Right lobe of liver (tissue), 6 donors: ENCODE data around the gene GAL3ST3. TPM values are rescaled to one million over a fixed set of nuclear protein-coding genes. Genes with fewer than 3 reads are reported as not detected.
"Not testable (repeated sequence)": the region's sequence is repeated elsewhere in the genome, so short reads cannot be mapped to it uniquely, and the experiment has no call there.

Experiments
- ATAC-seq, 4 donors: fragments of 200-7000 bp; cut with Tn5 transposase; one replicate each; pipeline ENCODE4 v1.9.1; 2020; ENCODE audit warnings: mild to moderate bottlenecking in 4 of 4, moderate library complexity in 4 of 4
- DNase-seq, 3 donors: peaks; one replicate each; pipeline ENCODE4 v3.0.0-alpha.2; 2020
- H3K27ac ChIP-seq, 3 donors: fragments of 200-600 bp; one replicate each; pipeline ENCODE4 v1.8.0; 2022
- H3K27me3 ChIP-seq, 2 donors: fragments of 200-600 bp; one replicate each; pipeline ENCODE4 v1.8.0; 2022
- H3K36me3 ChIP-seq, 4 donors: fragments of 200-600 bp; sonication (generic) in 1 of 4; one replicate each; pipeline versions ENCODE4 v1.5.1 to v1.8.0; 2017 to 2022; ENCODE audit warnings: control low read depth in 1 of 4
- H3K4me1 ChIP-seq, 4 donors: fragments of 200-600 bp; sonication (generic) in 1 of 4; one replicate each; pipeline versions ENCODE4 v1.5.1 to v1.8.0; 2017 to 2022; ENCODE audit warnings: control low read depth in 1 of 4
- H3K4me3 ChIP-seq, 3 donors: fragments of 200-600 bp; one replicate each; pipeline ENCODE4 v1.8.0; 2022
- H3K9me3 ChIP-seq, 4 donors: fragments of 200-600 bp; sonication (generic) in 1 of 4; one replicate each; pipeline versions ENCODE4 v1.5.1 to v1.8.0; 2017 to 2022; ENCODE audit warnings: control low read depth in 1 of 4
- CTCF ChIP-seq, 4 donors: fragments of 200-600 bp in 3 of 4; fragments of 450-650 bp in 1 of 4; IDR thresholded peaks; one replicate each; pipeline versions ENCODE4 v1.5.1 to v1.8.0; 2016 to 2022; ENCODE audit warnings: antibody characterized with exemption in 4 of 4, mild to moderate bottlenecking in 2 of 4
- POLR2A ChIP-seq: fragments of 450-650 bp; IDR thresholded peaks from one replicate; pipeline ENCODE4 v1.6.1; 2017; ENCODE audit warnings: antibody characterized with exemption, mild to moderate bottlenecking
- WGBS: methylation state at CpG from one replicate; pipeline ENCODE4 v1.1.6; 2018; ENCODE audit warnings: low coverage, low lambda C conversion rate; ENCODE audit not compliant: insufficient coverage; ENCODE audit errors: missing lambda C conversion rate; 5-methylcytosine and 5-hydroxymethylcytosine counted together
- intact Hi-C, 2 donors: fragments of 100-400 bp; cut with DNase I; formaldehyde crosslinking; loops; one replicate each; pipeline versions ENCODE4 v1.11.2 to v1.14.1; 2022
- long read RNA-seq: library from polyadenylated mRNA; unstranded; transcript quantifications from one replicate; pipeline ENCODE4 v2.0.0, GENCODE V29; 2019
- total RNA-seq, 6 experiments: library from RNA; depleted of rRNA in 2 of 6; stranded (reverse); fragments of >200 nt in 2 of 6; fragmentation: NEBNext Ultra II Directional in 3 of 6; extraction: Animal tissue kit (Norgen Biotek cat#: 25700) in 3 of 6; gene quantifications; one replicate each; pipeline versions ENCODE4 v1.1.0 to v1.2.4, GENCODE V29; 2016 to 2023
- donor health status: DM: no; HTN: yes; CAD: no.
- donor health status: DM: no; HTN: no; CAD: no.
- donor health status: DM: no; HTN: no; CAD: no.
- donor health status: DM: no; HTN: yes; CAD: no.
- donor health status: DM: no; HTN: yes; CAD: no.

Gene GAL3ST3
- total RNA-seq: not detected
- long read RNA-seq: 0 reads

GRCh38 chr11:66048547-66049323 lies at the start of gene GAL3ST3:
Gene GAL3ST3 (minus strand): TSS chr11:66049161. CDS start chr11:66045415, 3,746 bp downstream.
- TF ChIP-seq POLR2A (no peak), CTCF (IDR thresholded peaks at IDR 0.05) (no peak)
- intact Hi-C loops: no loop called here
- 29% methylated on average over 11 of the region's 39 CpGs for WGBS
- Histone ChIP-seq H3K27ac (no peak within 1 kb of the TSS), H3K27me3 (no peaks in the 10 kb centered on the region), H3K36me3 (no peaks in the 10 kb centered on the region), H3K9me3 (no peaks in the 10 kb centered on the region), H3K4me3 (no peak within 1 kb of the TSS), H3K4me1 (peaks cover 0 to 18% (median 3%) of the 10 kb centered on the region in 4 donors)
- ATAC-seq: no peak
- no peak for DNase-seq

GRCh38 chr11:66092125-66092524 lies 43.2 kb upstream of the GAL3ST3 start:
- H3K27me3 ChIP-seq, DNase-seq, H3K4me3 ChIP-seq, ATAC-seq, H3K9me3 ChIP-seq, intact Hi-C loops, H3K36me3 ChIP-seq, H3K27ac ChIP-seq, H3K4me1 ChIP-seq: not testable (repeated sequence)
- WGBS: no CpG with 5 or more reads among the region's 2 CpGs

- intact Hi-C loops: no loop called here
- ATAC-seq (no peak), DNase-seq (peak in 1 of 3 donors; percentile 16)
- 90% methylated on average over 2 of the region's 4 CpGs for WGBS
- no peaks in the 10 kb centered on the region for H3K27me3 ChIP-seq
- no peaks in the 10 kb centered on the region for H3K36me3 ChIP-seq
- no peaks in the 10 kb centered on the region for H3K9me3 ChIP-seq
- no peak overlapping the region for H3K27ac ChIP-seq
- TF ChIP-seq POLR2A: no peak
- no peak for TF ChIP-seq CTCF (IDR thresholded peaks at IDR 0.05)
- no peak overlapping the region for H3K4me3 ChIP-seq
- H3K4me1 ChIP-seq: no peaks in the 10 kb centered on the region
Observed at GRCh38 chr11:66090288-66090687, 41.3 kb upstream of the GAL3ST3 start.

GRCh38 chr11:66089067-66089466 lies 40.1 kb upstream of the GAL3ST3 start:
- no peak for DNase-seq
- H3K4me3 ChIP-seq: no peak overlapping the region
- H3K27ac ChIP-seq: no peak overlapping the region
- WGBS: 78% methylated on average over 3 of the region's 3 CpGs
- H3K27me3 ChIP-seq: no peaks in the 10 kb centered on the region
- H3K9me3 ChIP-seq: no peaks in the 10 kb centered on the region
- intact Hi-C loops: no loop called here
- TF ChIP-seq POLR2A (no peak), CTCF (IDR thresholded peaks at IDR 0.05) (no peak)
- H3K4me1 ChIP-seq: no peaks in the 10 kb centered on the region
- no peaks in the 10 kb centered on the region for H3K36me3 ChIP-seq
- no peak for ATAC-seq

GRCh38 chr11:66087148-66087908 lies 38.4 kb upstream of the GAL3ST3 start:
- intact Hi-C loops: no loop called here

More at GRCh38 chr11:66087148-66087908, 38.4 kb upstream of the GAL3ST3 start:
- Histone ChIP-seq H3K4me3 (no peak overlapping the region), H3K4me1 (peaks cover 0 to 7% (median 3%) of the 10 kb centered on the region in 4 donors), H3K36me3 (no peaks in the 10 kb centered on the region), H3K9me3 (no peaks in the 10 kb centered on the region), H3K27me3 (no peaks in the 10 kb centered on the region), H3K27ac (no peak overlapping the region)
- DNase-seq (peak in 1 of 3 donors; percentile 28), ATAC-seq (no peak)
- no peak for TF ChIP-seq CTCF (IDR thresholded peaks at IDR 0.05)
- no peak for TF ChIP-seq POLR2A
- 85% methylated on average over 6 of the region's 9 CpGs for WGBS
